Stimulated activated CD8-positive, alpha-beta memory T cell treated with anti-CD3 and anti-CD28 coated beads, Interleukin-4, amount 100 ng/mL, for 24 hours (primary cell): ENCODE measurements around the gene MELTF.

Experiments
- DNase-seq: peaks from one replicate; pipeline ENCODE4 v3.0.0-alpha.2; 2020; ENCODE audit warnings: low read depth

The MELTF gene

GRCh38 chr3:196967412-196968232, 62.0 kb downstream of the MELTF start:
- DNase-seq = no peak

DNA sequence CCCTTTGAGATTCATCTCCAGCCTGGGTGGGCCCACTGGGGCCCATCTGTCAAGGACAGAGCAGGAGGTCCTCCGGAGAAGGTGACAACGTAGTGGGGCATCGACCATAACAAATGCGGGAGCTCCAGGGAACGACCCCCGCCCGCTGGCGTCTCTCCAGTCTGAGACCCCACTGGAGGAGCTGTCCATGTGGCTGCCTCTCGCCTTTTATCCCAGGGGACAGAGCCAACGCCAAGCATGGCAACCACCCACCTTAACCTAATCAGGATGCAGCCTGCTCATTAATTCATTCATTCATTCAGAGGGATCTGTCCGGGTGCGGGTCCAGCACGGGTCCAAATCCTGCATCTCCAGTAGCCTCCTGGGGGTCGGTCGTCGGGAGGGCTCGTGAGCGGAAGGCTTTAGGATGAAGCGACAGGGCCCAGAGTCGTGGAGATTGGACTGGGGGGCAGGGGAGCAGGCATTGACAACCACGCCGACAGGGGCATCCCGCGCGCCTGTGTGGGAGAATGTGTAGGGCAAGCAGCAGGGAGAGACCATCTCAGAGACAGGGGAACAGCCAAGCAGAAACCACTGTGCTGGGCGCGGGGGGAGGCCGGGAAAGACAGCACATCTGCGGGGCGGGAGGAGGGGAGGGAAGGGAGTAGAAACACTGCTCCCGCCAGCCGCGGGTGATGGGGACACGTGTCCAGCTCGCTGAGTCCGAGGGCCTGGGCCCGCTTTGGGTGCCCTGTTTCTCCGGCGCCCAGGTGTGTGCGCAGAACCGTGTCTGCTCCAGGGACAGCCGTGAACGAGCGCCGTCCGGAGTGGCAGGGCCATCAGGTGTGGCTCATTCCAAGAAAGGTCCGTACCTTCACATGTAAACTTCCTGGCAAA, 62.9 kb downstream of the MELTF start:
- DNase-seq = no peak

GRCh38 chr3:196965804-196966173, 63.8 kb downstream of the MELTF start:
- DNase-seq = no peak

DNA sequence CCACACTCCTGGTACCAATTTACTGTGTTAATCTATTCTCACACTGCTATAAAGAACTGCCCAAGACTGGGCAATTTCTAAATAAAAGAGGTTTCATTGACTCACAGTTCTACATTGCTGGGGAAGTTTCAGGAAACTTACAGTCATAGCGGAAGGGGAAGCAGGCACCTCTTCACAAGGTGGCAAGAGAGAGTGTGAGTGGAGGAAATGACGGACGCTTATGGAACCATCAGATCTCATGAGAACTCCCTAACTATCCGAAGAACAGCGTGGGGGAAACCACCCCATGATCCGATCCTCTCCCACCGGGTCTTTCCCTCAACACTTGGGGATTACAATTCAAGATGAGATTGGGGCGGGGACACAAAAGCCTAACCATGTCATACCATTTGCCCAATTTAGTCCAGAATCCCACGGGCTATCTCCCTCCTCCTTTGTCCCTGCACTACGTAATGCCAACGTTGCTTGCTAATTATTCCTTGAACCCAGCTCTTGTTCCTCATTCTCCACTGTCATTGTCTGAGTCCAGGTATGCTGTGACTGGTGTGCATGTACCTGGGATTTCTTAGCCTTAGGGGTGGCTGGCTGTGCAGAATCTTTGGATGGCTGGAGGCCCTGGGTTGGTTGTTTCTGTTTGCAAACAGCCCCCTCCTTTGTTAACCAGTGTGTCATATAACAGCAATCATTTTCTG, 64.4 kb downstream of the MELTF start:
- DNase-seq = no peak

GRCh38 chr3:196963631-196963953, 66.0 kb downstream of the MELTF start:
- DNase-seq = no peak

DNA sequence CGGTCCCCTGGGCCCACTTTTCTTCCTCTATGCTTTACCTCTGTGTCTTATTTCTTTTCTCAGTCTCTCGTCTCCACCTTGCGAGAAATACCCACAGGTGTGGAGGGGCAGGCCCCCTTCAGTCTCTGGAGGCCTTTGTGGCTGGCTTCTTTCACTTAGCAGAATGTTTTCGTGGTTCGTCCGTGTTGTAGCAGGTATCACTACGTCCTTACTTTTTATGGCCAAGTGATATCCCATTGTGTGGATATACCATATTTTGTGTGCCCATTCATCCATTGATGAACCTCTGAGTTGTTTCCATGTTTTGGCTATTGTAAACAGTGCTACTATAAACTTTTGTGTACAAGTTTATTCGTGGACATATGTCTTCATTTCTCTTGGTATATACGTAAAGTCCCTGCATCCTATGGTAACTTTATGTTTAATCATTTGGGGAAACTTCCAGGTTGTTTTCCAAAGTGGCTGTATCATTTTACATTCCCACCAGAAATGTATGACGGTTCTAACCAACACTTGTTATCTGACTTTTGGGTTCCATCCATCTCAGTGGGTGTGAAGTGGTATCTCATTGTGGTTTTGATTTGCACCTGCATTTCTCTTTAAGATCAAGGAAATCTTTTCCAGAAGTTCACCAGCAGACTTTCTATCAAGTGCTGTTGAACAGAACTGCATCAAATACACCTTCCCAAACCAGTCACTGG, 66.5 kb downstream of the MELTF start:
- DNase-seq = no peak

DNA sequence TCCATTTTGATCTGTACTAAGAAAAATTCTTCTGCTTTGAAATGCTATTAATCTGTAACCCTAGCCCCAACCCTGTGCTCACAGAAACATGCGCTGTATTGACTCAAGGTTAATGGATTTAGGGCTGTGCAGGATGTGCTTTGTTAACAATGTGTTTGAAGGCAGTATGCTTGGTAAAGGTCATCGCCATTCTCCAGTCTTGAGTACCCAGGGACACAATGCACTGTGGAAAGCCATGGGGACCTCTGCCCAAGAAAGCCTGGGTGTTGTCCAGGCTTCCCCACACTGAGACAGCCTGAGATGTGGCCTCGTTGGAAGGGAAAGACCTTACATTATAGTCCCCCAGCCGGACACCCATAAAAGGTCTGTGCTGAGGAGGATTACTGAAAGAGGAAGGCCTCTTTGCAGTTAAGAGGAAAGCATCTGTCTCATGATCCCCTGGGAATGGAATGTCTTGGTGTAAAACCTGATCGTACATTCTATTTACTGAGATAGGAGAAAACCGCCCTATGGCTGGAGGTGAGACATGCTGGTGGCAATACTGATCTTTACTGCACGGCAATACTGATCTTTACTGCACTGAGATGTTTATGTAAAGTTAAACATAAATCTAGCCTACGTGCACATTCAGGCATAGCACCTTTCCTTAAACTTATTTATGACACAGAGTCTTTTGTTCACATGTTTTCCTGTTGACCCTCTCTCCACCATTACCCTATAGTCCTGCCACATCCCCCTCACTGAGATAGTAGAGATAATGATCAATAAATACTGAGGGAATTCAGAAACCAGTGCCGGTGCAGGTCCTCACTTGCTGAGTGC, 67.3 kb downstream of the MELTF start:
- DNase-seq = no peak

GRCh38 chr3:196954832-196955231, 74.8 kb downstream of the MELTF start:
- no peak for DNase-seq
